Measurements from ENCODE around the gene TTC39B.
"Not testable (repeated sequence)": the region's sequence is repeated elsewhere in the genome, so short reads cannot be mapped to it uniquely, and the experiment has no call there.

TTC39B gene

GRCh38 chr9:15264918-15265317 lies 42.1 kb downstream of the TTC39B start:
- DNase-seq (ENCODE audit: low read depth): no peak

GRCh38 chr9:15262581-15262980 lies 44.4 kb downstream of the TTC39B start:
- no peak for DNase-seq (ENCODE audit: low read depth)

DNA sequence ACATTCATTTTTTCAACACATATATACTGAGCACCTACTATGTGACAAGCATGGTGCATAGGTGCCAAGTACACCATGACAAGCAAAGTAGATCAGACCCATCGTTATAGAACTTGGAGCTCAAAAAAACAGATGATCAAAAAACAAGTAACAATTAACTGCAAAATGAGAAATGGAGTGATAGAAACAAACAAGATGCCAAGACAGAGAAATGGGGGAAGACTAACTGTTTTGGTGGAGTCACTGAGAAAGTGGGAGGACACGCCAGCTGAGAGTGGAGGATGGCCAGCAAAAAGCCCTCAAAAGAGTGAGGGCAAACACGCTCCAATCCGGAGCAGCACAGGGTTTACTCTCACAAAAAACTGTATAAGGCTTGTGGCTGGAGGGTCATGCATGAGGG lies 50.6 kb downstream of the TTC39B start:
- no peak for DNase-seq (ENCODE audit: low read depth)

- DNase-seq (ENCODE audit: low read depth): no peak
Measured at GRCh38 chr9:15253786-15254185, 53.2 kb downstream of the TTC39B start.

GRCh38 chr9:15253197-15253596 lies 53.8 kb downstream of the TTC39B start:
- DNase-seq (ENCODE audit: low read depth): no peak

DNA sequence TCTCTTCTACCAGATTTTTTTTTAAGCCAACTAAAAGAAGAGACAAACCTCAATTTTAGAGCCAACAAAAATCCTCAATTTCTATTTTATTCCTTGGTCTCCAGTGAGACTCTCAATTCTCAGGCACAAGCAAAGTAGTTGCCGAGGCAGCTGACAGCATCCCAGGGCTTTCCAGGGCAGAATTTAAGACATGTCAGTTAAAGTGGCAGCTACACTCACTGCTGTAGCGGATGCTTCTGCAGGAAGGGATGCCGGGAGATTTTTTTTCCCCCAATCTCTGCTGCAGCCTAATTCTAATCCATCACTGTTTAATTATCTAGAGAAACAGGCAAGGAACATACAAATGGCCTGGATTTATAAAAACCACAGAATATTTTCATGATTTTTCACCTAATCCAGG lies 57.0 kb downstream of the TTC39B start:
- DNase-seq (ENCODE audit: low read depth): no peak

- no peak for DNase-seq (ENCODE audit: low read depth)
Measured at GRCh38 chr9:15249042-15249818, 57.8 kb downstream of the TTC39B start.

- DNase-seq (ENCODE audit: low read depth): no peak
Measured at GRCh38 chr9:15248621-15249020, 58.4 kb downstream of the TTC39B start.

- DNase-seq (ENCODE audit: low read depth): no peak
Measured at GRCh38 chr9:15248081-15248480, 58.9 kb downstream of the TTC39B start.

DNA sequence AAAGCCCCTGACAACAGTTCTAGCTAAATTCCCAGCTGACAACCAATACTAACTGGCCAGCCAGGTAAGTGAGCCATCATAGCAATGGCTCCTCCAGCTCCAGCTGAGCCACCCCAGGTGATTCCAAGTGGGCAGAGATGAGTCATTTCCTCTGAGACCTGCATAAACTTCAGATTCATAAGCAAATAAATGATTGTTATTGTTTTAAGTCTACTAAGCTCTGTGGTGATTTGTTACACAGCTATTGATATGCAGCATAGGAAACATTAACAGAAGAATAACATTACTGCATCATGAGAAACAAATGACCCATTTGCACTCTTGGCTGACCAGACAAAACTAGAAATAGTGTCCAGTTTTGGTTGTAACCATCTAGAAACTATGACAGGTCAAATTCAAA lies 60.3 kb downstream of the TTC39B start:
- DNase-seq (ENCODE audit: low read depth): no peak

DNA sequence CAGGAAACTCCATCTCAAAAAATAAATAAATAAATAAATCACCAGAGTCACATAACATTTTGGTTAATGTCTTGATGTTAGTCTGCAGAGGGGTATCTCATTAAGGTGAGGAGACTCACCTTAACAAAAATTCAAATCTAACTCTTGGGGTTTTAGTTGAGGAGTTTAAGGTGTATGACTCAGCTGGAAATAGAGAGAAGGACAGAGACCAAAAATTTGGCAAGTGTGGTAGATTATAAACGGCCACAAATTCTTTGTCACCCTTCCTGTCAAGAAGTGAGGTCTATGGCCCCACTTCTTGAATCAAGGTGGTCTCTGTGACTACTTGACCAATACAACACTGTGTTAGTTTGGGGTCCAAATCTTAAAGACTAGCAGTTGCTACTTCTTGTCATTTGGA lies 60.8 kb downstream of the TTC39B start:
- no peak for DNase-seq (ENCODE audit: low read depth)

GRCh38 chr9:15244001-15244441 lies 63.0 kb downstream of the TTC39B start:
- no peak for DNase-seq (ENCODE audit: low read depth)

DNA sequence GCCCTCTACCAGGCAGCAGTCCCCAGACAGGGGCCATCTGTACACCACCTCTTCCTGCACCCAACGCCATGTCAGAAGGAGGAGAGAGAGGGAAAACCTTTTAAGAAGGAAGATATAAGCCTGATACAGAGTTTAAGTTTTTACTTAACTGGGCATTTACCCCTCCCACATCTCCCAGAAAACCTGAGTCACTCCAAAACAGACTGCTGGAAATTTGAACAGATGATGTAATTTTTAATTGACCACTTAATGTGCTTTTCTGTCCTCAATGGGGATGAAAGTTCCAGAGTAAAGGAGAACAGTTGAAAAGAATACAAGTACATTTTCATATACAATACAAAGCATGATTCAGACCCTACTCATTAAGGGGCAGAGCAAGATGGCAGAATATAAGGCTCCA lies 63.9 kb downstream of the TTC39B start:
- DNase-seq (ENCODE audit: low read depth): no peak

DNA sequence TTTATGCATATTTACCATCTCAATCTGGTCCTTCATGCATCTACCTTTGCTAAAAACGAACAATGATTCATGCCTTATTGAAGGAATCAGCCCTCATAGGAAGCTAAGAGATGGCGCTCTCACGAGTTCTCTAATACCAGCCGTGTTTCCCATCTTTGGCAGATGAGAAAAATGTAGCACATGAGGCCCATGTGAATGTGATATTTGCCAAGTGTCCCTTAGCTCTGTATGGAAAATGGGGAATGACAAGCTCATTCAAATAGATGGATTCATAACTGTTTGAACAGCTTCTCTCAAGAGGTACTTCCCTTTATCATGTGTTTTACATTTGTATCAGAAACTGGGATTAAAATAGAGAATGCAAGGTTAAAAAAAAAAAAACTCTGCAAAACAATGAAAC lies 66.1 kb downstream of the TTC39B start:
- no peak for DNase-seq (ENCODE audit: low read depth)

DNA sequence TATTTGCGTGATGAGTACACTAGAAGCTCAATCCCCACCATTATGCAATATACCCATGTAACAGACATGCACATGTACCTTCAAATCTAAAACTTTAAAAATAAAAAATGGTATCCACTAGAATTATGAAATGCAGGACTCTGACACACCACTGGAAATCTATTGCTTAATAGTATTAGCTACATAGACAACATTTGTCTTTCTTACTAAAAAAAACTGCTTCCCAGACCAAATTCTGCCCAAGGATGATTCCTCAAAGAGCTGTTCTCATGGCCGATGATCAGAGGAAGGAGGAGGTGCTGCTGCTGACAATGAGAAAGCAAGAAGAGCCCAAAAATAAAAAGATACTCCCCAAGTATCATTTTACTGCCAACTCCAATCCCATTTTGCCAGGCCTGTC lies 67.2 kb downstream of the TTC39B start:
- no peak for DNase-seq (ENCODE audit: low read depth)

DNA sequence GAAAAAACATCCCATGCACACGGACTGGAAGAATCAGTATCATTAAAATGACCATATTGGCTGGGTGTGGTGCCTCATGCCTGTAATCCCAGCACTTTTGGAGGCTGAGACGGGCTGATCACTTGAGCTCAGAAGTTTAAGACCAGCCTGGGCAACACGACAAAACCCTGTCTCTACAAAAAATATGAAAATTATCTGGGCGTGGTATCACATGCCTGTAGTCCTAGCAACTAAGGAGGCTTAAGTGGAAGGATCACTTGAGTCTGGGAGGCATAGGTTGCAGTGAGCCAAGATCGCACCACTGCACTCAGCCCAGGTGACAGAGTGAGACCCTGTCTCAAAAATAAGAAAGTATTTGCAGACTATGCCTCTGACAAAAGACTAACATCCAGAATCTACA lies 68.4 kb downstream of the TTC39B start:
- DNase-seq (ENCODE audit: low read depth): no peak

DNA sequence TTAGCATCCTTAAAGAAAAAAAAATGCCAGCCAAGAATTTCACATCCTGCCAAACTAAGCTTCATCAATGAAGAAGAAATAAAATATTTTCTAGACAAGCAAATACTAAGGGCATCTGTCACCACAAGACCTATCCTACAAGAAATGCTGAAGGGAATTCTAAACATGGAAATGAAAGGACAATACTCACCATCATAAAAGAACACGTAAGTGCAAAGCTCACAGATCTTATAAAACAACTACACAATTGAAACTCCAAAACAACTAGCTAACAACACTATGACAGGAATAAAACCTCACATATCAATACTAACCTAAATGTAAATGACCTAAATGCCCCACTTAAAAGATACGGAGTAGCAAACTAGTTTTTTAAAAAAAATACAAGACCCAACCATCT lies 71.4 kb downstream of the TTC39B start:
- no peak for DNase-seq (ENCODE audit: low read depth)

GRCh38 chr9:15233941-15234490 lies 73.0 kb downstream of the TTC39B start:
- DNase-seq (ENCODE audit: low read depth): not testable (repeated sequence)

- not testable (repeated sequence) for DNase-seq (ENCODE audit: low read depth)
Measured at GRCh38 chr9:15232706-15233280, 74.2 kb downstream of the TTC39B start.

- DNase-seq (ENCODE audit: low read depth): peak; percentile 4
Measured at GRCh38 chr9:15231788-15232635, 75.0 kb downstream of the TTC39B start.

GRCh38 chr9:15229409-15229808 lies 77.6 kb downstream of the TTC39B start:
- no peak for DNase-seq (ENCODE audit: low read depth)

GRCh38 chr9:15227491-15227890 lies 79.5 kb downstream of the TTC39B start:
- DNase-seq (ENCODE audit: low read depth): no peak
